Mesendoderm (in vitro differentiated cells): ENCODE results near the gene FBXL7.
A peak's percentile ranks its signal among the peaks of the same experiment; 100 is the strongest.

Experiments
- DNase-seq: peaks from one replicate; pipeline ENCODE4 v3.0.0; 2013
- H2AK5ac ChIP-seq: 2 replicates; pipeline ENCODE4 v1.6.1; 2013; ENCODE audit warnings: low read length, inconsistent platforms
- H2BK120ac ChIP-seq: 2 replicates; pipeline ENCODE4 v1.6.1; 2013; ENCODE audit warnings: low read depth, mild to moderate bottlenecking, low read length, moderate library complexity, mixed read lengths
- H2BK15ac ChIP-seq: replicated peaks from 2 replicates; pipeline ENCODE4 v1.6.1; 2013; ENCODE audit warnings: low read depth, mild to moderate bottlenecking, moderate library complexity
- H2BK5ac ChIP-seq: 2 replicates; pipeline ENCODE4 v1.6.1; 2013; ENCODE audit warnings: low read length, inconsistent platforms
- H3K18ac ChIP-seq: 2 replicates; pipeline ENCODE4 v1.6.1; 2013; ENCODE audit warnings: mild to moderate bottlenecking, low read length, mixed read lengths
- H3K23ac ChIP-seq: one replicate; pipeline ENCODE4 v1.6.1; 2013; ENCODE audit warnings: low read length
- H3K27ac ChIP-seq: 2 replicates; pipeline ENCODE4 v1.5.1; 2013; ENCODE audit warnings: low read depth, mild to moderate bottlenecking, inconsistent platforms, low read length, moderate library complexity
- H3K27me3 ChIP-seq: 2 replicates; pipeline ENCODE4 v1.6.1; 2013; ENCODE audit warnings: low read length, control low read depth, mild to moderate bottlenecking, inconsistent platforms; ENCODE audit not compliant: insufficient read depth, poor library complexity
- H3K36me3 ChIP-seq: 2 replicates; pipeline ENCODE4 v1.6.1; 2013; ENCODE audit warnings: low read length, inconsistent platforms; ENCODE audit not compliant: control insufficient read depth, insufficient read depth
- H3K4ac ChIP-seq: one replicate; pipeline ENCODE4 v1.6.1; 2013; ENCODE audit warnings: low read depth, mild to moderate bottlenecking, low read length, moderate library complexity
- H3K4me1 ChIP-seq: 2 replicates; pipeline ENCODE4 v1.6.1; 2013; ENCODE audit warnings: low read depth, low read length, inconsistent platforms; ENCODE audit not compliant: control insufficient read depth
- H3K4me2 ChIP-seq: 2 replicates; pipeline ENCODE4 v1.6.1; 2013; ENCODE audit warnings: low read length
- H3K4me3 ChIP-seq: 2 replicates; pipeline ENCODE4 v1.5.1; 2013; ENCODE audit warnings: mild to moderate bottlenecking, low read length
- H3K56ac ChIP-seq: one replicate; pipeline ENCODE4 v1.6.1; 2013; ENCODE audit warnings: low read length
- H3K79me1 ChIP-seq: 2 replicates; pipeline ENCODE4 v1.6.1; 2013; ENCODE audit warnings: low read length, inconsistent platforms
- H3K79me2 ChIP-seq: 2 replicates; pipeline ENCODE4 v1.6.1; 2013; ENCODE audit warnings: mild to moderate bottlenecking, low read length; ENCODE audit not compliant: control insufficient read depth, insufficient read depth
- H3K9ac ChIP-seq: 2 replicates; pipeline ENCODE4 v1.6.1; 2013; ENCODE audit warnings: low read length, inconsistent platforms
- H4K5ac ChIP-seq: one replicate; pipeline ENCODE4 v1.6.1; 2013; ENCODE audit warnings: low read length
- H4K8ac ChIP-seq: one replicate; pipeline ENCODE4 v1.6.1; 2013; ENCODE audit warnings: low read depth, mild to moderate bottlenecking, control low read depth, low read length, moderate library complexity
- WGBS: extraction: QIAGEN DNeasy Blood & Tissue Kit; methylation state at CpG from one replicate; pipeline ENCODE4 v1.1.7; 2013; ENCODE audit warnings: low lambda C conversion rate, missing lambda C conversion rate; ENCODE audit not compliant: insufficient coverage; ENCODE audit errors: extremely low coverage; 5-methylcytosine and 5-hydroxymethylcytosine counted together

Gene FBXL7

DNA sequence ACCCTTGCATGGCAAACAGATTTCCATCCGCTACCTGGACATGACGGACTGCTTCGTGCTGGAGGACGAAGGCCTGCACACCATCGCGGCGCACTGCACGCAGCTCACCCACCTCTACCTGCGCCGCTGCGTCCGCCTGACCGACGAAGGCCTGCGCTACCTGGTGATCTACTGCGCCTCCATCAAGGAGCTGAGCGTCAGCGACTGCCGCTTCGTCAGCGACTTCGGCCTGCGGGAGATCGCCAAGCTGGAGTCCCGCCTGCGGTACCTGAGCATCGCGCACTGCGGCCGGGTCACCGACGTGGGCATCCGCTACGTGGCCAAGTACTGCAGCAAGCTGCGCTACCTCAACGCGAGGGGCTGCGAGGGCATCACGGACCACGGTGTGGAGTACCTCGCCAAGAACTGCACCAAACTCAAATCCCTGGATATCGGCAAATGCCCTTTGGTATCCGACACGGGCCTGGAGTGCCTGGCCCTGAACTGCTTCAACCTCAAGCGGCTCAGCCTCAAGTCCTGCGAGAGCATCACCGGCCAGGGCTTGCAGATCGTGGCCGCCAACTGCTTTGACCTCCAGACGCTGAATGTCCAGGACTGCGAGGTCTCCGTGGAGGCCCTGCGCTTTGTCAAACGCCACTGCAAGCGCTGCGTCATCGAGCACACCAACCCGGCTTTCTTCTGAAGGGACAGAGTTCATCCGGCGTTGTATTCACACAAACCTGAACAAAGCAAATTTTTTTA, 436.7 kb downstream of the FBXL7 start:
- Histone ChIP-seq H2AK5ac (no peak overlapping the region), H3K4me3 (no peak overlapping the region), H3K4ac (no peak overlapping the region), H3K36me3 (no peaks in the 10 kb centered on the region), H4K8ac (no peak overlapping the region), H4K5ac (no peak overlapping the region), H3K4me2 (no peak overlapping the region), H2BK5ac (no peak overlapping the region), H3K79me2 (no peaks in the 10 kb centered on the region), H3K18ac (no peak overlapping the region), H2BK15ac (no peak overlapping the region), H3K23ac (no peak overlapping the region), H3K79me1 (no peaks in the 10 kb centered on the region), H2BK120ac (no peak overlapping the region), H3K4me1 (peaks cover 2% of the 10 kb centered on the region), H3K27me3 (no peaks in the 10 kb centered on the region), H3K27ac (no peak overlapping the region), H3K9ac (no peak overlapping the region), H3K56ac (no peak overlapping the region)
- WGBS = no CpG with 5 or more reads among the region's 60 CpGs
- no peak for DNase-seq

- no peak overlapping the region for H2BK15ac ChIP-seq
- no peak overlapping the region for H3K4me2 ChIP-seq
- no peak overlapping the region for H3K56ac ChIP-seq
- H4K5ac ChIP-seq = no peak overlapping the region
- no peaks in the 10 kb centered on the region for H3K36me3 ChIP-seq
- H4K8ac ChIP-seq = no peak overlapping the region
- no peak overlapping the region for H2AK5ac ChIP-seq
- H2BK5ac ChIP-seq = no peak overlapping the region
- H3K79me1 ChIP-seq = no peaks in the 10 kb centered on the region
- no peak overlapping the region for H3K18ac ChIP-seq
- no peak overlapping the region for H3K23ac ChIP-seq
- DNase-seq = no peak
- no CpG with 5 or more reads among the region's 1 CpG for WGBS
- no peak overlapping the region for H3K27ac ChIP-seq
- H3K4ac ChIP-seq = no peak overlapping the region
- no peaks in the 10 kb centered on the region for H3K79me2 ChIP-seq
- H3K9ac ChIP-seq = no peak overlapping the region
- H2BK120ac ChIP-seq = no peak overlapping the region
- no peak overlapping the region for H3K4me3 ChIP-seq
- no peaks in the 10 kb centered on the region for H3K27me3 ChIP-seq
- peaks cover 2% of the 10 kb centered on the region for H3K4me1 ChIP-seq
Observed at GRCh38 chr5:15937708-15938107, 437.7 kb downstream of the FBXL7 start.

GRCh38 chr5:15938186-15938585, 438.2 kb downstream of the FBXL7 start:
- no peak overlapping the region for H4K5ac ChIP-seq
- no peaks in the 10 kb centered on the region for H3K79me1 ChIP-seq
- no peak overlapping the region for H2BK5ac ChIP-seq
- peaks cover 2% of the 10 kb centered on the region for H3K4me1 ChIP-seq
- no peak overlapping the region for H3K27ac ChIP-seq
- H4K8ac ChIP-seq = no peak overlapping the region
- no peak overlapping the region for H3K9ac ChIP-seq
- H2AK5ac ChIP-seq = no peak overlapping the region
- no peak overlapping the region for H3K56ac ChIP-seq
- no peak overlapping the region for H3K4me2 ChIP-seq
- no peak for DNase-seq
- H3K27me3 ChIP-seq = no peaks in the 10 kb centered on the region
- H3K4ac ChIP-seq = no peak overlapping the region
- WGBS = no CpG with 5 or more reads among the region's 4 CpGs
- H3K4me3 ChIP-seq = no peak overlapping the region
- H3K18ac ChIP-seq = no peak overlapping the region
- no peak overlapping the region for H3K23ac ChIP-seq
- no peak overlapping the region for H2BK15ac ChIP-seq
- no peaks in the 10 kb centered on the region for H3K36me3 ChIP-seq
- H3K79me2 ChIP-seq = no peaks in the 10 kb centered on the region
- H2BK120ac ChIP-seq = no peak overlapping the region

GRCh38 chr5:15938961-15939360, 439.0 kb downstream of the FBXL7 start:
- H2AK5ac ChIP-seq = no peak overlapping the region
- no peak overlapping the region for H3K27ac ChIP-seq
- no peak overlapping the region for H4K8ac ChIP-seq
- no peak overlapping the region for H3K4ac ChIP-seq
- no CpG with 5 or more reads among the region's 1 CpG for WGBS
- H3K27me3 ChIP-seq = no peaks in the 10 kb centered on the region
- no peak overlapping the region for H2BK5ac ChIP-seq
- no peak overlapping the region for H3K4me2 ChIP-seq
- H2BK120ac ChIP-seq = no peak overlapping the region
- H2BK15ac ChIP-seq = no peak overlapping the region
- no peak for DNase-seq
- no peak overlapping the region for H3K4me3 ChIP-seq
- H3K79me2 ChIP-seq = no peaks in the 10 kb centered on the region
- no peaks in the 10 kb centered on the region for H3K4me1 ChIP-seq
- no peak overlapping the region for H3K9ac ChIP-seq
- H3K79me1 ChIP-seq = no peaks in the 10 kb centered on the region
- H3K36me3 ChIP-seq = no peaks in the 10 kb centered on the region
- H3K18ac ChIP-seq = no peak overlapping the region
- H3K56ac ChIP-seq = no peak overlapping the region
- no peak overlapping the region for H4K5ac ChIP-seq
- no peak overlapping the region for H3K23ac ChIP-seq

DNA sequence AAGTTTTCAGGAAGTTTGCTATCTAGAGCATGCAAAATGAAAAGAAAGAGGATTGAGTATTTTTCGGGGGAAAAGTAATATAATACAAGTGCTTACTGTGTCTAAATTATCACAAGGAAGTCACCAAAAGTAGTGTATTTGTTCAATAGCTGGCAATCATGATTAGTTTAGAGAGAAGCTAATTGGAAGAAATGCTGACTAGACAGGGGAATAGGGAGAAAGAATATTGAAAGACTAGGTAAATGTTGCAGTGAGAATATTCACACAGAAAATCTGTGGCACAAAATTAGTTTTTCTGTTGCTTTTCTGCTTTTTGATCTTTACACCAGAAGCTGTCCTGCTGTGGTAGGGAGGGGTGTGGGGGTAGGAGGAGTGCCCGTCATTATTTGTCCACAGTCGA, 440.9 kb downstream of the FBXL7 start:
- Histone ChIP-seq H2BK15ac (no peak overlapping the region), H3K4me2 (no peak overlapping the region), H4K8ac (no peak overlapping the region), H3K36me3 (no peaks in the 10 kb centered on the region), H3K23ac (no peak overlapping the region), H3K9ac (no peak overlapping the region), H2BK120ac (no peak overlapping the region), H3K4ac (no peak overlapping the region), H2BK5ac (no peak overlapping the region), H3K56ac (no peak overlapping the region), H3K79me2 (no peaks in the 10 kb centered on the region), H4K5ac (no peak overlapping the region), H3K79me1 (no peaks in the 10 kb centered on the region), H3K4me3 (no peak overlapping the region), H3K18ac (no peak overlapping the region), H3K27ac (no peak overlapping the region), H3K27me3 (no peaks in the 10 kb centered on the region), H2AK5ac (no peak overlapping the region), H3K4me1 (no peaks in the 10 kb centered on the region)
- DNase-seq = no peak
- WGBS = no CpG with 5 or more reads among the region's 3 CpGs

DNA sequence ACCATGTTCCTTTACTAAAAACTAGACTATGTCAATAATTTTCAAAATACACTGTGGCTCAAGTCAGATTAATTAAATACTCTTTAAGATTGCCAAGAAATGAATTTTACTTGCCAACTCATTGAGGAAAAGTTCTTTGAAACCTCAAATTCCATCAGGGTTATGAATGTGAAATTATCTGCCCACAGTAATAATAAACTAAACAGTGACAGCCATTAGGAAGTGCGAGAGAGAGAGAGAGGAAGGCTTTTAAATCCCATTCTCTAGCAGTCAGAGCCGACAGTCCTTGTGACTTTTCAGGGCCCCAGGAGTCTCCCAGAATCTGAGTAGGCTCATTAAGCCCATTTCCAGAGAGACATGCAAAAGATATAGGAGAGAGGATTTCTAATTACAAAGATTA, 443.5 kb downstream of the FBXL7 start:
- Histone ChIP-seq H3K4me3 (no peak overlapping the region), H3K79me2 (no peaks in the 10 kb centered on the region), H2AK5ac (no peak overlapping the region), H2BK15ac (no peak overlapping the region), H3K23ac (no peak overlapping the region), H2BK5ac (no peak overlapping the region), H3K27ac (no peak overlapping the region), H3K4me2 (no peak overlapping the region), H3K4me1 (no peaks in the 10 kb centered on the region), H2BK120ac (no peak overlapping the region), H3K56ac (no peak overlapping the region), H3K27me3 (no peaks in the 10 kb centered on the region), H3K4ac (no peak overlapping the region), H3K18ac (no peak overlapping the region), H4K8ac (no peak overlapping the region), H3K36me3 (no peaks in the 10 kb centered on the region), H3K9ac (no peak overlapping the region), H3K79me1 (no peaks in the 10 kb centered on the region), H4K5ac (no peak overlapping the region)
- no CpG with 5 or more reads among the region's 2 CpGs for WGBS
- peak; percentile 22 for DNase-seq
